ENCODE data around the gene SRP68. TPM values are rescaled to one million over a fixed set of nuclear protein-coding genes. Genes with fewer than 3 reads are reported as not detected.

Gene SRP68
- total RNA-seq, 1 experiment from 2014 or later, result 90.7 TPM

DNA sequence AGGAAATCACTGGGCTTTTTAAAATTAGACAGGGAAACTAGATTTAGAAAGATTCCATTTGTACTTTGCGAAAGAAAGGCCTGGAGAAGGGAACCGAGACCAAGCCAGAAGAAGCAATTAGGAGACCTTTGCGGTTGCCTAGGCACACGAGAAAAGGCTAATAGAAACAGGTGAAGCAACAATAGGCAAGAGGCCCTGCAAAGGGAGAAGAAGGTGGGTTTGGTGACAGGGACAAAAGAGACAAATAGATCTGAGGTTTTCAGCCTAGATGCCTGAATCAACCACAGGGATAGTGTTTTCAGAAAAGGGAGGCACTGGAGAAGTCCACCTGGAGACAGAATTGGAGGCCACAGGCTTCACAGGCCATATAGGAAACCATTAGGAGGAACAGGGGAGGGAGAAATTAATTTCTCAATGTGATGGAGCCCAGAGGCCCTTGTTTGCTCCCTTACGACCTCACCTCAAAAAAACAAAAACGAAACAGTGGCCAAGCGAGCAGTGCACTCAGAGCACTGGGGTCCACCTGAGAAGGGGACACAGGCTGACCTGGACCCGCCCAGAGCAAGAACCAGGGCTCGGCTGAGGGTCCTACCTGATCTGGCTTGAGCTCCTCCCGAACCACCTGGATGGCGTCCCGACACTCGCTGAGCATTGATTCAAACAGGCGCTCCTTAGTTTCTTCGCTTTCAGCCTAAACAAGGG, 22.3 kb downstream of the SRP68 start:
- TF ChIP-seq ZNF423 (CRISPR knock-in tag; IDR thresholded peaks at IDR 0.05) (no peak), PRRX2 (CRISPR knock-in tag; IDR thresholded peaks at IDR 0.05) (no peak), ZNF317 (CRISPR knock-in tag; IDR thresholded peaks at IDR 0.05; ENCODE audit: borderline replicate concordance, low read depth) (no peak), MXD4 (CRISPR knock-in tag; IDR thresholded peaks at IDR 0.05; ENCODE audit: borderline replicate concordance) (no peak), NR2C2 (CRISPR knock-in tag; IDR thresholded peaks at IDR 0.05) (no peak), SP1 (CRISPR knock-in tag; conservative IDR thresholded peaks at IDR 0.05) (no peak), TCF7 (CRISPR knock-in tag; IDR thresholded peaks at IDR 0.05; ENCODE audit: low read depth) (no peak)
- TF ChIP-seq, protein P1, sequence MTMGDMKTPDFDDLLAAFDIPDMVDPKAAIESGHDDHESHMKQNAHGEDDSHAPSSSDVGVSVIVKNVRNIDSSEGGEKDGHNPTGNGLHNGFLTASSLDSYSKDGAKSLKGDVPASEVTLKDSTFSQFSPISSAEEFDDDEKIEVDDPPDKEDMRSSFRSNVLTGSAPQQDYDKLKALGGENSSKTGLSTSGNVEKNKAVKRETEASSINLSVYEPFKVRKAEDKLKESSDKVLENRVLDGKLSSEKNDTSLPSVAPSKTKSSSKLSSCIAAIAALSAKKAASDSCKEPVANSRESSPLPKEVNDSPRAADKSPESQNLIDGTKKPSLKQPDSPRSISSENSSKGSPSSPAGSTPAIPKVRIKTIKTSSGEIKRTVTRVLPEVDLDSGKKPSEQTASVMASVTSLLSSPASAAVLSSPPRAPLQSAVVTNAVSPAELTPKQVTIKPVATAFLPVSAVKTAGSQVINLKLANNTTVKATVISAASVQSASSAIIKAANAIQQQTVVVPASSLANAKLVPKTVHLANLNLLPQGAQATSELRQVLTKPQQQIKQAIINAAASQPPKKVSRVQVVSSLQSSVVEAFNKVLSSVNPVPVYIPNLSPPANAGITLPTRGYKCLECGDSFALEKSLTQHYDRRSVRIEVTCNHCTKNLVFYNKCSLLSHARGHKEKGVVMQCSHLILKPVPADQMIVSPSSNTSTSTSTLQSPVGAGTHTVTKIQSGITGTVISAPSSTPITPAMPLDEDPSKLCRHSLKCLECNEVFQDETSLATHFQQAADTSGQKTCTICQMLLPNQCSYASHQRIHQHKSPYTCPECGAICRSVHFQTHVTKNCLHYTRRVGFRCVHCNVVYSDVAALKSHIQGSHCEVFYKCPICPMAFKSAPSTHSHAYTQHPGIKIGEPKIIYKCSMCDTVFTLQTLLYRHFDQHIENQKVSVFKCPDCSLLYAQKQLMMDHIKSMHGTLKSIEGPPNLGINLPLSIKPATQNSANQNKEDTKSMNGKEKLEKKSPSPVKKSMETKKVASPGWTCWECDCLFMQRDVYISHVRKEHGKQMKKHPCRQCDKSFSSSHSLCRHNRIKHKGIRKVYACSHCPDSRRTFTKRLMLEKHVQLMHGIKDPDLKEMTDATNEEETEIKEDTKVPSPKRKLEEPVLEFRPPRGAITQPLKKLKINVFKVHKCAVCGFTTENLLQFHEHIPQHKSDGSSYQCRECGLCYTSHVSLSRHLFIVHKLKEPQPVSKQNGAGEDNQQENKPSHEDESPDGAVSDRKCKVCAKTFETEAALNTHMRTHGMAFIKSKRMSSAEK (CRISPR knock-in tag; IDR thresholded peaks at IDR 0.05; ENCODE audit: borderline replicate concordance), result no peak
- TF ChIP-seq, protein P2, sequence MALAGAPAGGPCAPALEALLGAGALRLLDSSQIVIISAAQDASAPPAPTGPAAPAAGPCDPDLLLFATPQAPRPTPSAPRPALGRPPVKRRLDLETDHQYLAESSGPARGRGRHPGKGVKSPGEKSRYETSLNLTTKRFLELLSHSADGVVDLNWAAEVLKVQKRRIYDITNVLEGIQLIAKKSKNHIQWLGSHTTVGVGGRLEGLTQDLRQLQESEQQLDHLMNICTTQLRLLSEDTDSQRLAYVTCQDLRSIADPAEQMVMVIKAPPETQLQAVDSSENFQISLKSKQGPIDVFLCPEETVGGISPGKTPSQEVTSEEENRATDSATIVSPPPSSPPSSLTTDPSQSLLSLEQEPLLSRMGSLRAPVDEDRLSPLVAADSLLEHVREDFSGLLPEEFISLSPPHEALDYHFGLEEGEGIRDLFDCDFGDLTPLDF (CRISPR knock-in tag; IDR thresholded peaks at IDR 0.05), result no peak
- TF ChIP-seq, protein P3, sequence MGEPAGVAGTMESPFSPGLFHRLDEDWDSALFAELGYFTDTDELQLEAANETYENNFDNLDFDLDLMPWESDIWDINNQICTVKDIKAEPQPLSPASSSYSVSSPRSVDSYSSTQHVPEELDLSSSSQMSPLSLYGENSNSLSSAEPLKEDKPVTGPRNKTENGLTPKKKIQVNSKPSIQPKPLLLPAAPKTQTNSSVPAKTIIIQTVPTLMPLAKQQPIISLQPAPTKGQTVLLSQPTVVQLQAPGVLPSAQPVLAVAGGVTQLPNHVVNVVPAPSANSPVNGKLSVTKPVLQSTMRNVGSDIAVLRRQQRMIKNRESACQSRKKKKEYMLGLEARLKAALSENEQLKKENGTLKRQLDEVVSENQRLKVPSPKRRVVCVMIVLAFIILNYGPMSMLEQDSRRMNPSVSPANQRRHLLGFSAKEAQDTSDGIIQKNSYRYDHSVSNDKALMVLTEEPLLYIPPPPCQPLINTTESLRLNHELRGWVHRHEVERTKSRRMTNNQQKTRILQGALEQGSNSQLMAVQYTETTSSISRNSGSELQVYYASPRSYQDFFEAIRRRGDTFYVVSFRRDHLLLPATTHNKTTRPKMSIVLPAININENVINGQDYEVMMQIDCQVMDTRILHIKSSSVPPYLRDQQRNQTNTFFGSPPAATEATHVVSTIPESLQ (CRISPR knock-in tag; IDR thresholded peaks at IDR 0.05), result no peak
- TF ChIP-seq, protein P4, sequence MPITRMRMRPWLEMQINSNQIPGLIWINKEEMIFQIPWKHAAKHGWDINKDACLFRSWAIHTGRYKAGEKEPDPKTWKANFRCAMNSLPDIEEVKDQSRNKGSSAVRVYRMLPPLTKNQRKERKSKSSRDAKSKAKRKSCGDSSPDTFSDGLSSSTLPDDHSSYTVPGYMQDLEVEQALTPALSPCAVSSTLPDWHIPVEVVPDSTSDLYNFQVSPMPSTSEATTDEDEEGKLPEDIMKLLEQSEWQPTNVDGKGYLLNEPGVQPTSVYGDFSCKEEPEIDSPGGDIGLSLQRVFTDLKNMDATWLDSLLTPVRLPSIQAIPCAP (CRISPR knock-in tag; IDR thresholded peaks at IDR 0.05), result no peak
- no peaks in the 10 kb centered on the region for H3K9me3 Mint-ChIP-seq
- ChIA-PET POLR2A (no interaction called here), CTCF (interaction anchor here (0.9 to 3.3 kb wide), 3 partner anchors 36 to 230 kb away, joined by 3 to 17 read pairs (median 4); no protein-coding TSS in a partner anchor)
- no peaks in the 10 kb centered on the region for H3K27me3 Mint-ChIP-seq (ENCODE audit: low read depth)
- ATAC-seq (no peak), DNase-seq (ENCODE audit: low spot score) (no peak)
- peaks cover 61% of the 10 kb centered on the region for H3K36me3 Mint-ChIP-seq
- H3K4me3 Mint-ChIP-seq, result no peak overlapping the region
- H3K27ac Mint-ChIP-seq, result 0 out of 2 replicates have a peak overlapping the region, but pooled peaks have one; percentile 75
- H3K4me1 Mint-ChIP-seq, result peaks cover 4% of the 10 kb centered on the region

DNA sequence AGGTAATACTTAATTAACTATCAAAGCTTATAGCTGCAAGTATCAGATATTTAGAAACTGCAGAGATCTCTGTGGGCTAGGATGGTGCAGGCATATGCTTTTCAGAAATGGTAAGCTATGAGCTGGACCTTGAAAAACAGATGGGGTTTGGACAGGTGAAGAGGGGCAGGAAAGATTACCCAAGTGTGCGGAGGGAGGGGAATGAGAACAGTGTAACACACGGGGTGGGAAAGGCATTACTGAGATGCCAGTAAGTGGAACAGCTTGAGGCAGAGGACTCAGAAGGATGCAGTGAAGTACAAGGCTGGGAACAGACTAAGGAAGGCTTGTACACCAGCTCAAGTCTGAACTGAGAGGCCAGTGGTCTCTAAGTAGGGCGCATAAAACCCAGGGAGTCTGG, 23.1 kb downstream of the SRP68 start:
- ATAC-seq (no peak), DNase-seq (ENCODE audit: low spot score) (no peak)
- Mint-ChIP-seq H3K27ac (peak overlapping the region; percentile 12), H3K4me3 (no peak overlapping the region), H3K9me3 (no peaks in the 10 kb centered on the region), H3K36me3 (peaks cover 68% of the 10 kb centered on the region), H3K27me3 (ENCODE audit: low read depth) (no peaks in the 10 kb centered on the region), H3K4me1 (peaks cover 4% of the 10 kb centered on the region)
- TF ChIP-seq, protein P5, sequence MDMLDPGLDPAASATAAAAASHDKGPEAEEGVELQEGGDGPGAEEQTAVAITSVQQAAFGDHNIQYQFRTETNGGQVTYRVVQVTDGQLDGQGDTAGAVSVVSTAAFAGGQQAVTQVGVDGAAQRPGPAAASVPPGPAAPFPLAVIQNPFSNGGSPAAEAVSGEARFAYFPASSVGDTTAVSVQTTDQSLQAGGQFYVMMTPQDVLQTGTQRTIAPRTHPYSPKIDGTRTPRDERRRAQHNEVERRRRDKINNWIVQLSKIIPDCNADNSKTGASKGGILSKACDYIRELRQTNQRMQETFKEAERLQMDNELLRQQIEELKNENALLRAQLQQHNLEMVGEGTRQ (CRISPR knock-in tag; IDR thresholded peaks at IDR 0.05), result no peak
- TF ChIP-seq, protein P6, sequence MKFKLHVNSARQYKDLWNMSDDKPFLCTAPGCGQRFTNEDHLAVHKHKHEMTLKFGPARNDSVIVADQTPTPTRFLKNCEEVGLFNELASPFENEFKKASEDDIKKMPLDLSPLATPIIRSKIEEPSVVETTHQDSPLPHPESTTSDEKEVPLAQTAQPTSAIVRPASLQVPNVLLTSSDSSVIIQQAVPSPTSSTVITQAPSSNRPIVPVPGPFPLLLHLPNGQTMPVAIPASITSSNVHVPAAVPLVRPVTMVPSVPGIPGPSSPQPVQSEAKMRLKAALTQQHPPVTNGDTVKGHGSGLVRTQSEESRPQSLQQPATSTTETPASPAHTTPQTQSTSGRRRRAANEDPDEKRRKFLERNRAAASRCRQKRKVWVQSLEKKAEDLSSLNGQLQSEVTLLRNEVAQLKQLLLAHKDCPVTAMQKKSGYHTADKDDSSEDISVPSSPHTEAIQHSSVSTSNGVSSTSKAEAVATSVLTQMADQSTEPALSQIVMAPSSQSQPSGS (CRISPR knock-in tag; IDR thresholded peaks at IDR 0.05; ENCODE audit: borderline replicate concordance, low read depth), result no peak
- no peak for TF ChIP-seq ZNF232 (CRISPR knock-in tag; IDR thresholded peaks at IDR 0.05)
- TF ChIP-seq, protein P7, sequence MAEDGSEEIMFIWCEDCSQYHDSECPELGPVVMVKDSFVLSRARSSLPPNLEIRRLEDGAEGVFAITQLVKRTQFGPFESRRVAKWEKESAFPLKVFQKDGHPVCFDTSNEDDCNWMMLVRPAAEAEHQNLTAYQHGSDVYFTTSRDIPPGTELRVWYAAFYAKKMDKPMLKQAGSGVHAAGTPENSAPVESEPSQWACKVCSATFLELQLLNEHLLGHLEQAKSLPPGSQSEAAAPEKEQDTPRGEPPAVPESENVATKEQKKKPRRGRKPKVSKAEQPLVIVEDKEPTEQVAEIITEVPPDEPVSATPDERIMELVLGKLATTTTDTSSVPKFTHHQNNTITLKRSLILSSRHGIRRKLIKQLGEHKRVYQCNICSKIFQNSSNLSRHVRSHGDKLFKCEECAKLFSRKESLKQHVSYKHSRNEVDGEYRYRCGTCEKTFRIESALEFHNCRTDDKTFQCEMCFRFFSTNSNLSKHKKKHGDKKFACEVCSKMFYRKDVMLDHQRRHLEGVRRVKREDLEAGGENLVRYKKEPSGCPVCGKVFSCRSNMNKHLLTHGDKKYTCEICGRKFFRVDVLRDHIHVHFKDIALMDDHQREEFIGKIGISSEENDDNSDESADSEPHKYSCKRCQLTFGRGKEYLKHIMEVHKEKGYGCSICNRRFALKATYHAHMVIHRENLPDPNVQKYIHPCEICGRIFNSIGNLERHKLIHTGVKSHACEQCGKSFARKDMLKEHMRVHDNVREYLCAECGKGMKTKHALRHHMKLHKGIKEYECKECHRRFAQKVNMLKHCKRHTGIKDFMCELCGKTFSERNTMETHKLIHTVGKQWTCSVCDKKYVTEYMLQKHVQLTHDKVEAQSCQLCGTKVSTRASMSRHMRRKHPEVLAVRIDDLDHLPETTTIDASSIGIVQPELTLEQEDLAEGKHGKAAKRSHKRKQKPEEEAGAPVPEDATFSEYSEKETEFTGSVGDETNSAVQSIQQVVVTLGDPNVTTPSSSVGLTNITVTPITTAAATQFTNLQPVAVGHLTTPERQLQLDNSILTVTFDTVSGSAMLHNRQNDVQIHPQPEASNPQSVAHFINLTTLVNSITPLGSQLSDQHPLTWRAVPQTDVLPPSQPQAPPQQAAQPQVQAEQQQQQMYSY (CRISPR knock-in tag; IDR thresholded peaks at IDR 0.05), result no peak
- TF ChIP-seq ZBTB21 (CRISPR knock-in tag; IDR thresholded peaks at IDR 0.05; ENCODE audit: borderline replicate concordance), result no peak
- no peak for TF ChIP-seq NFE2L1 (CRISPR knock-in tag; IDR thresholded peaks at IDR 0.05)
- TF ChIP-seq, protein P8, sequence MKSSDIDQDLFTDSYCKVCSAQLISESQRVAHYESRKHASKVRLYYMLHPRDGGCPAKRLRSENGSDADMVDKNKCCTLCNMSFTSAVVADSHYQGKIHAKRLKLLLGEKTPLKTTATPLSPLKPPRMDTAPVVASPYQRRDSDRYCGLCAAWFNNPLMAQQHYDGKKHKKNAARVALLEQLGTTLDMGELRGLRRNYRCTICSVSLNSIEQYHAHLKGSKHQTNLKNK (CRISPR knock-in tag; IDR thresholded peaks at IDR 0.05), result no peak
- ChIA-PET POLR2A (no interaction called here), CTCF (interaction anchor here (0.9 to 3.3 kb wide), 4 partner anchors 35 to 230 kb away, joined by 3 to 17 read pairs (median 4); no protein-coding TSS in a partner anchor)
